ENCODE measurements around the gene MAST4.

DNA sequence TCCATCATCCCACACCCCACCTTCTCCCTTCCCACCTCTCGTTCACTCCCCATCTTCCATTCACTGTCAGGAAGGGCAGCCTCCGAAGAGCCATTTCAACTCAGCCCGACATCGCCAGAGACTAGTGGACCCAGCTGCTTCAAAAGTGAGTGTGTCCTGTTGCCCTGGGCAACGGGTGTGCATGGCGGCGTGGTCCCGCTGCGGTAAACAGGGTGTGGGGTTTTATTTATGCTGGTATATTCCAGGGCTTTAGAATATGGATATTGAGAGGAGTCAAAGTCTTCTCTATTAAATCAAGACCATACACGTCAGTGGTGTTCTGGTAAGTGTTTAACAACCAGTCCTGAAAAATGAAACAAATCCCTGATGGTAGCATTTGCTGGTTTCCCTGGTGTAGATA is 274.5 kb downstream of the MAST4 start:
- TF ChIP-seq, protein P1, sequence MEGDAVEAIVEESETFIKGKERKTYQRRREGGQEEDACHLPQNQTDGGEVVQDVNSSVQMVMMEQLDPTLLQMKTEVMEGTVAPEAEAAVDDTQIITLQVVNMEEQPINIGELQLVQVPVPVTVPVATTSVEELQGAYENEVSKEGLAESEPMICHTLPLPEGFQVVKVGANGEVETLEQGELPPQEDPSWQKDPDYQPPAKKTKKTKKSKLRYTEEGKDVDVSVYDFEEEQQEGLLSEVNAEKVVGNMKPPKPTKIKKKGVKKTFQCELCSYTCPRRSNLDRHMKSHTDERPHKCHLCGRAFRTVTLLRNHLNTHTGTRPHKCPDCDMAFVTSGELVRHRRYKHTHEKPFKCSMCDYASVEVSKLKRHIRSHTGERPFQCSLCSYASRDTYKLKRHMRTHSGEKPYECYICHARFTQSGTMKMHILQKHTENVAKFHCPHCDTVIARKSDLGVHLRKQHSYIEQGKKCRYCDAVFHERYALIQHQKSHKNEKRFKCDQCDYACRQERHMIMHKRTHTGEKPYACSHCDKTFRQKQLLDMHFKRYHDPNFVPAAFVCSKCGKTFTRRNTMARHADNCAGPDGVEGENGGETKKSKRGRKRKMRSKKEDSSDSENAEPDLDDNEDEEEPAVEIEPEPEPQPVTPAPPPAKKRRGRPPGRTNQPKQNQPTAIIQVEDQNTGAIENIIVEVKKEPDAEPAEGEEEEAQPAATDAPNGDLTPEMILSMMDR (IDR thresholded peaks at IDR 0.05; ENCODE audit: low read depth, low read length, poor library complexity, severe bottlenecking), result no peak
- no peak for TF ChIP-seq EZH2phosphoT487 (IDR thresholded peaks at IDR 0.05; ENCODE audit: borderline replicate concordance, low read length)

Data from DOHH2 (cell line).